HG02763 (cell line): Measurements from ENCODE around the gene ZFP28.

ENCODE experiments used
- ATAC-seq: cut with Tn5 transposase; IDR thresholded peaks from one replicate; pipeline ENCODE4 v1.9.1; 2021; ENCODE audit warnings: mild to moderate bottlenecking, moderate library complexity; ENCODE audit not compliant: unreplicated experiment

The ZFP28 gene

DNA sequence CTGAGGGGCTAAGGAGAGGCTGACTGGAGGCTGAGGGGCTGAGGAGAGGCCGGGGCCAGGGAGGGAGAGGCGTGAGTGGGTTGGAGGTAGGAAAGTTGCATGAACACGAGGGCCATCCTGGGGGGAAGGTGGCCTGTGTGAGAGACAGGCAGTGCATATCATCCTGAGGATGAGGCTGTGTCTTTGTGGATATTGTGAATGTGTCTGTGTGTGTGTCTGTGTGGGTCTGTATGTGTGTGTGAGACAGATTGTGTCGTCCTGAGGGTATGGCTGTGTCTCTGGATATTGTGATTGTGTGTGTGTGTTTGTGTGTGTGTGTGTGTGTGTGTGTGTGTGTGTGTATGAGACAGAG is 56.8 kb downstream of the ZFP28 start:
- no peak for ATAC-seq

DNA sequence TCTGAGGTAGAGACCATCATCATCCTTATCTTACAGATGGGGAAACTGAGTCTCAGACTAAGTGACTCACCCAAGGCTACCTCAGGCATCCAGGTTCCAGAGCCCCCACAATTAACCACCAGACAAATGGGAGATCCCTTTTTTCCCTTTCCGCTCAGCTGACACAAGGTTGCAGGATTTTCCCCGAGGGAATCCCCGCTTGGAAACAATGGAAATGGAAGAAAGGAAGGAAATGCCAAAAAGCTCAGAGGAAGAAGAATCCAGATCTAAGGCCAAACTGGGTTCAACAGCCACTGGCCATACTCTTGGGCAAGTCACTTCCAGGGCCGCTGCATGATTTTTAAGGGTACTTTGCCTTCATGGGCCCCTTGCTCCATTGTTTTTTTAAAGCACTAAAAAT is 57.9 kb downstream of the ZFP28 start:
- no peak for ATAC-seq

DNA sequence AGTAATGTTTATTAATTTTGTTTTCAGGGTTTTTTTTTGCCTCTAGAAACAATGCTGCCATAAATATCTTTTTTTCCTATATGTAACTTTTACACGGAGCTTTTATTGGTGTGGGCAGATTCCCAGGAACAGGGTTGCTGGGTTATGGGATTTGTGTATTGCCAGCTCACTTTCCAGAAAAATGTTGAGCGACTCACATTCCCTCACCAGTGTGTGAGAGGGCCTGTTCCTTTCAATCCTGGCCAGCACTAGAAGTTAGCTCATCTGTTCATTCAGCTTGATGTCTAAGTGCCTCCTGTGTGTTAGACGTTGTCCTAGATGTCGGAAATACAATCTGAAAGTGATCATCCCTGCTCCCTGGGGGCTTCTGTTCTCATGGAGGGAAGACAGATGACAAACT is 58.9 kb downstream of the ZFP28 start:
- no peak for ATAC-seq

DNA sequence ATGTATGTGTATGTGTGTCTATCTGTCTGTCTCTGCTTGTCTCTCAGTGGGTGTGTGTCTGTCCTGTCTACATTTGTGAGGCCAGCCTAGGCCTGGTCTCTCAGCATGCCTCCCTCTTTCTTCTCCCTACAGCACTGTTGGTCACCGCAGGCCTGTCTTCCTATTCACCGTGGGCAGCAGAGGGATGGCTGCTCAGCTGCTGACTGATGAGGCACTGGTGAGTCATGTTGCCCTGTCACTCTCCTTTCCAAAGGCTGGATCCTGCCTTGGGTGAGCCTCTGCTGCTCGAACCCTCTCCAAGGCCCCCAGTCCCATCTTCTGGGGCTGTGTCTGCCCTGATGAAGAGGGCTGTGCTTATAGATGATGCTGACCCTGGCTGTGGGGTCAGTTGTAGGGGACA is 62.6 kb downstream of the ZFP28 start:
- ATAC-seq, result no peak

DNA sequence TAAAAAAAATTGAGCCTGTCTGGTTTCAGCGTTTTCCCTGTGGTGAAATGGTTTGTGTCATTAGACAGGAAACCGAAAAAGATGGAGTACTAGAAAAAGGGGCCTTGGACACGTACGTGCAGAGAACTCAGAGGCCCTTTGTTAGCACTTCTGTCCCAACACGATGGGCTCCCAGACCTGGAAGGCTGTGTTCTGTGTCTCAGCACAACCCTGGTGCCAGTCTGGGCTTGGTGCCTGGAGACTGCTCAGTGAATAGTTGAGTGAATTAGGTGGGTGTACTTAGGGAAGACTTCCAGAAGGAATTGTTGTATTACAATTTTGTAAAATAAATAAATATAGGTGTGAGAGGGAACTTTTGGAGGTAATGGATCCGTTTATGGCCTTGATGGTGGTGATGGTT is 65.1 kb downstream of the ZFP28 start:
- no peak for ATAC-seq
